Naive B cell (primary cell): Measurements from ENCODE around the gene HDAC10. TPM values are rescaled to one million over a fixed set of nuclear protein-coding genes. Genes with fewer than 3 reads are reported as not detected.

Experiments used
- ATAC-seq, 2 donors: fragments of 150-1000 bp; cut with Tn5 transposase; 2 replicates each; pipeline ENCODE4 v1.10.0; 2021; ENCODE audit warnings: low read depth in 2 of 2, mild to moderate bottlenecking in 2 of 2, moderate library complexity in 2 of 2
- DNase-seq: peaks from one replicate; pipeline ENCODE4 v3.0.0; 2022
- H3K27ac Mint-ChIP-seq, 6 donors: one replicate each; pipeline ENCODE4 v1.8.0; 2020 to 2022; ENCODE audit warnings: mild to moderate bottlenecking in 6 of 6, mixed read lengths in 6 of 6, moderate library complexity in 5 of 6, inconsistent platforms in 2 of 6
- H3K27me3 Mint-ChIP-seq, 3 donors: one replicate each; pipeline ENCODE4 v1.8.0; 2021 to 2022; ENCODE audit warnings: mixed read lengths in 3 of 3, mild to moderate bottlenecking in 1 of 3
- H3K36me3 Mint-ChIP-seq, 2 donors: one replicate each; pipeline ENCODE4 v1.8.0; 2020 to 2022; ENCODE audit warnings: mixed read lengths in 2 of 2, inconsistent platforms in 1 of 2, mild to moderate bottlenecking in 1 of 2
- H3K4me1 Mint-ChIP-seq, 3 donors: one replicate each; pipeline ENCODE4 v1.8.0; 2020 to 2022; ENCODE audit warnings: mixed read lengths in 3 of 3, inconsistent platforms in 1 of 3, mild to moderate bottlenecking in 1 of 3, moderate library complexity in 1 of 3
- H3K4me3 Mint-ChIP-seq, 8 donors: one replicate each; pipeline ENCODE4 v1.8.0; 2020 to 2022; ENCODE audit warnings: mild to moderate bottlenecking in 8 of 8, mixed read lengths in 8 of 8, moderate library complexity in 8 of 8, inconsistent platforms in 2 of 8
- H3K9me3 Mint-ChIP-seq, 7 donors: one replicate each; pipeline ENCODE4 v1.8.0; 2020 to 2022; ENCODE audit warnings: mixed read lengths in 7 of 7, mild to moderate bottlenecking in 5 of 7, inconsistent platforms in 2 of 7, moderate library complexity in 1 of 7
- polyA plus RNA-seq, 6 donors: library from polyadenylated mRNA; unstranded; fragments of 300-500 nt; fragmentation: Illumina TruSeq; gene quantifications; one replicate each; pipeline ENCODE4 v1.2.3, GENCODE V29; 2021; ENCODE audit warnings: low read depth in 6 of 6

HDAC10 gene
- polyA plus RNA-seq, 6 donors from 2014 or later, result 4.6 to 8.2 (median 6.3) TPM

DNA sequence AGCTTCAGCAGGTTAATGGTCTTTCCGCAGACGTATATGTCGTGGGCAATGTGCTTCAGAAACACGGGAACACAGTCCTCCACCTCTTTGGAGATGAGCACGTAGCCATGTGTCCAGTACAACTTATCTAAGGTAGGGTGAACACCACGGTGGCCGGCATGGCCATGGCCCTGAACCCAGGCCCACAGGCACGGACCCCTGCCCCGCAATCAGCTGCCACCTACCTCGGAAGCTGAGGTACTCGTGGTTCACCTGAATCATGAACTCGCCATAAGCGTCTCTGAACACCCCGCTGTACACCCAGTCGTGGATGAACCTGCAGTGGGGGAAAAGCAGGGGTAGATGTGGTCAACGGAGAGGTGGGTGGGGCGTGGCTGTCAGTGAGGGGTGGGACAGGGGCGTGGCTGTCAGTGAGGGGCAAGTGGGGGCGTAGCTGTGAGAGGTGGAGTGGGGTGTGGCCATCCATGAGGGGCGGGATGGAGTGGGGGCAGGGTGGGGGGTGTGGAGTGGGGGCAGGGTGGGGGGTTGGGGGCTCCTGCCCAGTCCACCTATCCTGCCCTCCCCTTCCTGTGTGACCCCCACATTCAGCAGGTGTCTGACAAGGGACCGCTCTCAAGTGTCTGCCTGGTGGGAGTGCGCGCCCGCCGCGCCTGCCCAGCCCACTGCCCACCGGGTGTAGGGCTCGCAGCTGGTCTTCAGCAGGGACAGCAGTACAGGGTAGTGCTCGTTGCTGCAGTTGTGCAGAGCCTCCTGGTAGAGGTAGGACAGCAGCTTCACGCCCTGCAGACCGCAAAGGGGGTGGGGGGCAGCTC lies 24.8 kb downstream of the HDAC10 start:
- Mint-ChIP-seq H3K4me1 (peaks cover 5 to 12% (median 11%) of the 10 kb centered on the region in 3 donors), H3K27me3 (no peaks in the 10 kb centered on the region), H3K4me3 (no peak overlapping the region), H3K27ac (no peak overlapping the region), H3K36me3 (peaks cover 0 to 5% of the 10 kb centered on the region in 2 donors), H3K9me3 (no peaks in the 10 kb centered on the region)
- ATAC-seq (no peak), DNase-seq (no peak)

DNA sequence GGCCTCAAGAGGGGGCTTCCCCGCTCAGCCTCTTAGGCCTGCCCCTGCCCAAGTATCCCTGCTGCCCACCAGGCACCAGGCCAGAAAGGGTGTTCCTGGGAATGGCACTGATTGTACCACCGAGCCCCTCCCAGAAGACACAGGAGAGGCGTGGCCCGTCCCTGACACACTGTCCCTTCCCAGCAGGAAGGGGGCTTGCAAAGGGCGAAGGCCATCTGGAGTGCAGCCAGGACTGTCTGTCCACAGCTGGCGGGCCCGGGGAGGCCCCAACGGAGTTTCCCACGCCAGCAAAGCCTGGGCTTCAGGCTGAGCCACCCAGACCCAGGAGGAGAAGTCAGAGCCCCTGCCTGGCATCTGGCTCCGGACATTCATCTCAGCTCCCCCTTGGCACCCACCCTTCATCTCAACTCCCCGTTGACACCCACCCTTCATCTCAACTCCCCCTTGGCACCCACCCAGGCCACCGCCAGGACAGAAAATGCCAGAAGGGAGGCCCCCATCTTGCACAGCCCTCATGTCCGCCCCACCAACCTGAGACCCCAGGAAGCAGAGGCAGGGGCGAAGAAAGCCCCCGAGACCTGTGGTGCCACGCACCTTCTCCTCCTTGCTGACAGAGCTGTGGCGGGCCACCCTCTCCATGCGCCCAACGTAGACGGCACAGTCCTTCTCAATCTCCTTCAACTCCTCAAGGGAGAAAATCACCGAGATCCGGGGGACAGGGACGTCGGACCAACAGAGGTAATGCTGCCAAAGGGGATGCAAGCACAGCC lies 25.7 kb downstream of the HDAC10 start:
- Mint-ChIP-seq H3K9me3 (no peaks in the 10 kb centered on the region), H3K27ac (peak overlapping the region in 1 of 6 donors; percentile 20), H3K4me3 (no peak overlapping the region), H3K27me3 (no peaks in the 10 kb centered on the region), H3K4me1 (peaks cover 5 to 12% (median 11%) of the 10 kb centered on the region in 3 donors), H3K36me3 (peaks cover 0 to 5% of the 10 kb centered on the region in 2 donors)
- no peak for ATAC-seq
- DNase-seq, result no peak

DNA sequence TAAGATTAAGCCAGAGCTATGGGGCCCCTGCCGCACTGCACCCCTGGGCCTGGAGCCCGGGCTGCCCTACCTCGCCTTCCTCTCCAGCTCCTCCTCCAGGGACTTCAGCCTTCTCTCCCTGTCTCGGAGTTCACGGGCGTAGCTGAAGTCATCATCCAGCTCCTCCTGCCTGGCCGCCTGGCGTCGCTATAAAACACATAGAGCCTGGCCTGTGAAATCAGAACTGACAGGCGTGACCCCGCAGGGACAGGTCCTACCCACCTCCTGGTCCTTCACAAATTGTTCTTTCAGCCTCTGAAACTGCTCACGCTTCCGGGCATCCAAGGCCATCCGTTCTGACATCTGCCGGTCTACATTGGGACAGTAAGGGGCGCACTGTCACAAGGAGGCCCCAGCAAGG lies 27.0 kb downstream of the HDAC10 start:
- ATAC-seq (no peak), DNase-seq (no peak)
- H3K4me3 Mint-ChIP-seq, result no peak overlapping the region
- peak overlapping the region in 2 of 6 donors; percentile 41 to 66 for H3K27ac Mint-ChIP-seq
- no peaks in the 10 kb centered on the region for H3K9me3 Mint-ChIP-seq
- peaks cover 5 to 11% (median 11%) of the 10 kb centered on the region in 3 donors for H3K4me1 Mint-ChIP-seq
- H3K27me3 Mint-ChIP-seq, result no peaks in the 10 kb centered on the region
- no peaks in the 10 kb centered on the region for H3K36me3 Mint-ChIP-seq

DNA sequence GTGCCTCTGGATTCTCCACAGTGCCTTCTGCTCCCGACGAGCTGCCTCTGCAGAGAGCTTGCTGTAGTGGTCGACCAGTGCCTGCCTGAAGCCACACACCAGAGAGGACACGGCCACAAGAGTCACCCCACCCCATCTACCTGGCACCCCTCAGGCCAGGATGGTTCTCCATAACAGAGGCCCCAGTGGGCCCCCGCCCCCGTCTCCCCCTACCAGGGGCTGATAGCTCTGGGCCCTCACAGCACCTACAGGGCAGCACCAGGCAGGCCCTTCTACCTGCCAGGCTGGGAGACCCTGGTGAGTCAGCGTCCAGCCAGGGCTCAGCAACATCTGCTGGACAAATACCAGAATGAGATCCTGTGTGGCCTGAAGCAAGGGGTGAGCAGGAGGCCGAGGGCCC lies 28.6 kb downstream of the HDAC10 start:
- Mint-ChIP-seq H3K9me3 (no peaks in the 10 kb centered on the region), H3K4me1 (peaks cover under 1 to 10% (median 4%) of the 10 kb centered on the region in 3 donors), H3K36me3 (no peaks in the 10 kb centered on the region), H3K27ac (no peak overlapping the region), H3K4me3 (no peak overlapping the region), H3K27me3 (no peaks in the 10 kb centered on the region)
- ATAC-seq (no peak), DNase-seq (no peak)

DNA sequence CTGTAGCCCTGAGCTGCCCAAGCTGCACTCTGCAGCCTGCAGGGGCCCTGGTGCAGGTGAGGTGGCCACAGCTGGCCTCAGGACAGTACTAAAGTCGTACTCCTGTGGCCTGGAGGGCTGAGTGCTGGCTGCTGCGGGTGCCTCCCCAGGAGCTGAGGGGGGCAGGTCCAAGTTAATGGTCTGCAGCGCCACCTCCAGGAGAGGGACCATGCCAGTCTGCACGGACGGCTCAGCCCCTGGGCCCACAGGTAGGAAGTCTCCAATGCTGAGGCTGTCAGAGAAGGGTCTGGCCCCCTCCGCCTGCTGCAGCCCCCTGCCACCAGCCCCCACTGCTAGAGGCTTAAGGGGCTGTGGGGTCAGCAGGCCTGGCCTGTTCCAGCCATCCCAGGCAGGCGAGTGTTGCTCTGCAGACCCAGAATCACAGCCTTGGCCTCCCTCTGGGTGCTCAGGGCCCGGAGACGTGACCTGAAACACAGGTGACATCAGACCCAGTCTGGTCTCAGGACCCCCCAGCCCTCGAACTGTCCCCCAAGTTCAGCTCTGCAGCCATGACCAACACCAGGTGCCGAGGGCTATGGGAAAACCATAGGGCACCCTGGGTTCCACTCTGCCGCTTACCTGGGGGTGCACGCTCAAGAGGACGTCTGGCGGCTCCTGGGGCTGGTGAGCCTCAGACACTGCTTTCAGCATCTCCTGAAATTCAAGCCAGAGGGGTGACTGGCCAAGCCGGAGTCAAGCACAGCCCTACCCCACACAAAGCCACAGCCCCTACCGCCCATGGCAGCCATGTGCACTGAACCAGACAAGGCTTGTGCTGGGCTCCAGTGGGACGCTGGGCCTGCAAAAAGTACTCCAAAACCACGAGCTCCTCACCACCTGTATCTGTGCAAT lies 29.4 kb downstream of the HDAC10 start:
- Mint-ChIP-seq H3K9me3 (no peaks in the 10 kb centered on the region), H3K27me3 (no peaks in the 10 kb centered on the region), H3K4me3 (no peak overlapping the region), H3K36me3 (no peaks in the 10 kb centered on the region), H3K4me1 (peaks cover 0 to 8% (median 3%) of the 10 kb centered on the region in 3 donors), H3K27ac (peak overlapping the region in 1 of 6 donors; percentile 31)
- ATAC-seq (peak in 1 of 2 donors; percentile 23), DNase-seq (no peak)

DNA sequence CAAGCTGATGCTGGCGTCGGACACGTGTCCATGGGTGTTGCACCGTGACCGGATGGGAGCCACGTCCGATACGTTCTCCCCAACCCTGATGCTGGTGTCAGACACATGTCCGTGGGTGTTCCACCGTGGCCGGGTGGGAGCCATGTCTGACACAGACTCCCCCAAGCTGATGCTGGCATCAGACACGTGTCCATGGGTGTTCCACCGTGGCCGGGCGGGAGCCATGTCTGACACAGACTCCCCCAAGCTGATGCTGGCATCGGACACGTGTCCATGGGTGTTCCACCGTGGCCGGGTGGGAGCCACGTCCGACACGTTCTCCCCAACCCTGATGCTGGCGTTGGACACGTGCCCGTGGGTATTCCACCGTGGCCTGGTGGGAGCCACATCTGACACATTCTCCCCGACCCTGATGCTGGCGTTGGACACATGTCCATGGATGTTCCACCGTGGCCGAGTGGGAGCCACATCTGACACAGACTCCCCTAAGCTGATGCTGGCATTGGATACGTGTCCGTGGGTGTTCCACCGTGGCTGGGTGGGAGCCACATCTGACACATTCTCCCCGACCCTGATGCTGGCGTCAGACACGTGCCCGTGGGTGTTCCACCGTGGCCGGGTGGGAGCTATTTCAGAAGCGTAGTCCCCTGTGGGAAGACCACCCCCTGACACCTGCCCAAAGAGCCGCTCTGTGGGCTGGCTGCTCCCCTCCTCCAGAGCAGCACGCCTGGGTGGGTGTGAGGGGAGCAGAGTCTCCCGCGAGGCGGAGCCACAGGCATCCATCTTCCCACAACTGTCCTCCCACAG lies 30.3 kb downstream of the HDAC10 start:
- ATAC-seq (no peak), DNase-seq (no peak)
- Mint-ChIP-seq H3K27ac (peak overlapping the region in 1 of 6 donors; percentile 31), H3K9me3 (no peaks in the 10 kb centered on the region), H3K27me3 (no peaks in the 10 kb centered on the region), H3K36me3 (no peaks in the 10 kb centered on the region), H3K4me3 (no peak overlapping the region), H3K4me1 (peaks cover 0 to 8% (median 3%) of the 10 kb centered on the region in 3 donors)

DNA sequence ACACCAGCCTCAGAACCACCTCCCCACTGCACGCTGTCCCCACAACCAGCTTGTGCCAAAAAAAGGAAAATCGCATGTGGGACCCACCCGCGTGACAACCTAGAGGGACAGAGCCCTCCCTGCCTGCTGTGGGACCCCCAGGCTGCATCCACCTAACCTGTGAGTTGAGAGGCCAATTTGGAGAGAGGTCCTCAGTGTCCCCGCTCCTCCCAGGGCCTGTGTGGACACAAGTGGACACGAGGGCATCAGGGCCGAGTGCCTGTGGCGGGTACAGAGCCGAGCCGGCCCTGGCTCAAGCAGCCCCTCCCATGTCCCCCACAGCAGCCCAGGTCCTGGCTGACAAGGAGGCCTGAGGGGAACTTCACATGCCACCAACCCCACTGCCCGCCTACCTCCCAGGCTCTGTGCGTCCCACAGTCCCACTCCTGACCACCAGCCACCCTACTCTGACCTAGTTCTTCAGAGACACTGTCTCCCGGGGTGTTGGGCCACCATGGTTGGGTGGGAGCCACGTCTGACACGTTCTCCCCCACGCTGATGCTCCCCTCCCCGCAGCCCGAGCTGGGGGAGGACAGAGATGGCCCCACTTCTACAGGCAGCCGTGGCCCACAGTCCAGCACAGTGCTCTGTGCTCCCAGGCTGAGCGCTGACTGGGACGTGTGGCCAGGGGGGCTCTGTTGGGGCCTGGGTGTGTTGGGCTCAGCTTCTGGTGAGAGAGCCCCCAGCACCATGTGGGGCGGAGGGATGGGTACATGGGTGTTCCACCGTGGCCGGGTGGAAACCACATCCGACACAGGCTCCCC lies 31.1 kb downstream of the HDAC10 start:
- Mint-ChIP-seq H3K4me1 (peaks cover 3 to 11% (median 5%) of the 10 kb centered on the region in 3 donors), H3K27ac (peak overlapping the region in 3 of 6 donors; percentile 54 to 71 (median 68)), H3K9me3 (no peaks in the 10 kb centered on the region), H3K4me3 (no peak overlapping the region), H3K27me3 (no peaks in the 10 kb centered on the region), H3K36me3 (peaks cover 0 to 3% of the 10 kb centered on the region in 2 donors)
- no peak for DNase-seq
- ATAC-seq, result no peak

DNA sequence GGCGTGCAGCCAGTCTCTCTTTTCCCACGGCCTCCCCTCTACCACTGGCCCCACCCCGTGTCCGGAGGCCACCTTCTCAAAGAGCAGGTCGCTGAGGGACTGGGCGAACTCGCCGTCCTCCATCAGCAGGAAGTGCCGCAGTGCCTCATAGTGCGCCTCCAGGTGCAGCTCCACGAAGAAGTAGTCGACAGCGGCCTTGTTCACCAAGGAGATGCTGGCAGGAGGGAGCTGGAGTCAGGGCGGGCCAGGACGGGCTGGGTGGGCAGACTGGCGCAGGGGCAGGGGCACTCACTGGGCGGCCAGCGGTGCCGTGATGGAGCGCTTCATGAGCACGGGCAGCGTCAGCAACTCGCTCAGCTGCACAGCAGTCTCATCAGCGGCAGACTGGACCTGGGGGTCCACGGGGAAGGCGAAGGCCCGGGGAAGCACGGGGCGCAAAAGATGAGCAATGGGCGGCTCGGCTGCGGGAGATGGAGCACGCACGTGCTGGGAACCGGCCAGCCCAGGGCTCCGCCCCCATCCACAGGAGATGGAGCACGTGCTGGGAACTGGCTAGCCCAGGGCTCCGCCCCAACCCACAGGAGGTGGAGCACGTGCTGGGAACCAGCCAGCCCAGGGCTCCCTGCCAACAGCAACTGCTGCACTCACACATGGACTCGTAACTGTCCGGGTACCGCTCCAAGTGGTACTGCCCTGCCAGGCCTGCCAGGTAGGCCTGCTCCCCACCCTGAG lies 31.9 kb downstream of the HDAC10 start:
- Mint-ChIP-seq H3K27ac (peak overlapping the region in 1 of 6 donors; percentile 68), H3K27me3 (no peaks in the 10 kb centered on the region), H3K36me3 (peaks cover 0 to 8% of the 10 kb centered on the region in 2 donors), H3K9me3 (no peaks in the 10 kb centered on the region), H3K4me3 (no peak overlapping the region), H3K4me1 (peaks cover 6 to 15% (median 9%) of the 10 kb centered on the region in 3 donors)
- ATAC-seq (no peak), DNase-seq (no peak)

DNA sequence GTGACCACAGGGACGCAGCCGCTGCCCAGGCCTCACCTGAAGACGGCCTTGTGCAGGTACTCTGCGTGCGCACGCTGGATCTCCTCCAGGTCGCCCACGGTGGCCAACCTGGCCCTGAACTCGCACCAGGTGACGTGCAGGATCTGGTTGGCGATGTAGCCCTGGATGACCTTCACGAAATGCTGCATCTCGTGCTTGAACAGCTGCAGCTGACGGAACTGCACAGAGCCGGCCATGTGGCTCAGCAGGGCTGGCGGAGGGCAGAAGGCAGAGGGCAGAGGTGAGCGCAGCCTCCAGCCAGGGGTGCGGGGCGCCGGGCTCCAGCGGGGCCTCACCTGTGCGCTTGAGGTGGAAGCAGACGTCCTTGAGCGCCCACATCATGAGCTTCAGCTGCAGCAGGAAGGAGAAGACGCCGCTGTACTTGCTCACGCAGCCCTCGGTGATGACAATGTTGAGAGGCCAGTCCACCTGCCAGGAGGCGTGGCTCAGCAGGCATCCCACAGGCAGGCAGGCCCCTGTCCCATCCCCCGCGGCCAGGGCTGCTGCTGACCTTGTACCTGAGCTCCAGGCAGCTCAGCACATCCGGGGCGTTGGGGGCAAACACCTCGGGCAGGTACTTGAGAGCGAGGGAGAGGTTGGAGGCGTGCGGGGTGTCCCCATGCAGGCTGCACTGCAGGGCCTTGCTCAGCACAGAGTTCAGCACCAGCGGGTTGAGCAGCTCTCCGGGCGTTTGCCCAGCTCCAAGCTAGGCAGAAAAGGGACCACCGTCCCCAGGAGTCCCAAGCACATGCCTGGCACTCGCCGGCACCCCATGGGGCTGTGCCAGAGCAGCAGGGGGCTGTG lies 32.7 kb downstream of the HDAC10 start:
- peaks cover 0 to 12% of the 10 kb centered on the region in 2 donors for H3K36me3 Mint-ChIP-seq
- no peaks in the 10 kb centered on the region for H3K9me3 Mint-ChIP-seq
- DNase-seq, result no peak
- ATAC-seq, result peak in 1 of 2 donors; percentile 19
- peak overlapping the region in 1 of 6 donors; percentile 7 for H3K27ac Mint-ChIP-seq
- H3K27me3 Mint-ChIP-seq, result no peaks in the 10 kb centered on the region
- H3K4me1 Mint-ChIP-seq, result peaks cover 6 to 15% (median 12%) of the 10 kb centered on the region in 3 donors
- H3K4me3 Mint-ChIP-seq, result no peak overlapping the region

DNA sequence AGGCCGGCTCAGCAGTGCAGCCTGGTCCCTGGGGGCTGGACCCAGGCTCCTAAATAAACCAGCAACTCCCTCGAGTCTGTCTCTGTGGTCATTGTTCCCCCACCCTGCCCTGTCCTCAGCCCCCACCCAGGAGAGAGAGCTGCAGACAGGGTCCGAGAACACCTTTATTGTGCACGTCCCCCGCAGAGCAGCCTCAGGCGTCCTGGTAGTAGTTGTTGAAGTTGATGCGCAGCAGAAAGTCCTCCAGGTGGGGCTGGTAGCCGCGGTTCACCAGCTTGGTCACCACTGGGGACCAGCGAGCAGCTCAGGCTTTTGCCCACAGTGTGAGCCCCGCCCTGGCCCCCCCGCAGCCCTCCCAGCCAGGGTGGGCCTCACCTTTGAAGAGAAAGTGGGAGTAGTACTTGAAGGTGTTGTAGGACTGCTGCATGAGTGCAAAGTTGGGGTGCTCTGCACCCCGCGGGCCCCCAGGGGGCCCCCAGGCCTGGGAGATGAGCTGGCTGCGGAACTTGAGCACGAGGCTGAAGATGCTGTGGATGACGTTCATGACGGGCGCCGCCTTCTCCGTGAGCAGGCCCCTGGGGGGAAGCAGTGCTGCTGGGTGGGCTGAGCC lies 33.4 kb downstream of the HDAC10 start:
- H3K4me1 Mint-ChIP-seq, result peaks cover 9 to 23% (median 17%) of the 10 kb centered on the region in 3 donors
- H3K27me3 Mint-ChIP-seq, result no peaks in the 10 kb centered on the region
- H3K4me3 Mint-ChIP-seq, result peak overlapping the region in 1 of 8 donors; percentile 65
- no peak for DNase-seq
- no peaks in the 10 kb centered on the region for H3K9me3 Mint-ChIP-seq
- H3K36me3 Mint-ChIP-seq, result peaks cover 0 to 19% of the 10 kb centered on the region in 2 donors
- ATAC-seq, result peak; percentile 23 to 29
- no peak overlapping the region for H3K27ac Mint-ChIP-seq
